Adrenal gland (tissue), 5 donors: ENCODE data around the gene OR2W1.

Experiments used
- CTCF ChIP-seq, 6 experiments: fragments of 450-650 bp in 4 of 6; fragments of 200-600 bp in 2 of 6; sonication (generic) in 1 of 6; IDR thresholded peaks; 1 replicate in 5 of 6; 2 replicates in 1 of 6; pipeline versions ENCODE4 v1.5.1 to v1.8.0; 2016 to 2021; ENCODE audit warnings: antibody characterized with exemption in 6 of 6, mild to moderate bottlenecking in 2 of 6, moderate library complexity in 1 of 6
- POLR2A ChIP-seq, 2 donors: fragments of 450-650 bp; IDR thresholded peaks; one replicate each; pipeline ENCODE4 v1.6.1; 2017; ENCODE audit warnings: antibody characterized with exemption in 2 of 2, mild to moderate bottlenecking in 2 of 2, moderate library complexity in 1 of 2
- donor health status: DM: no; HTN: no; CAD: no.

GRCh38 chr6:29025927-29026585, 18.9 kb downstream of the OR2W1 start:
- no peak for TF ChIP-seq CTCF (IDR thresholded peaks at IDR 0.05)
- no peak for TF ChIP-seq POLR2A (IDR thresholded peaks at IDR 0.05)
